H1 (cell line): ENCODE measurements around the gene FNDC1. TPM values are rescaled to one million over a fixed set of nuclear protein-coding genes. Genes with fewer than 3 reads are reported as not detected.

ENCODE experiments used
- CTCF ChIA-PET: fragments of 300-600 bp; sonication (Branson Sonifier 250); formaldehyde crosslinking; loops from one replicate; lab custom pipeline; 2021; ENCODE audit not compliant: partially characterized antibody; lab: Charles Lee
- POLR2A ChIA-PET: fragments of 300-600 bp; sonication (Branson Sonifier 250); formaldehyde crosslinking; loops from one replicate; lab custom pipeline; 2021; ENCODE audit warnings: inconsistent platforms; ENCODE audit not compliant: partially characterized antibody; lab: Charles Lee
- DNase-seq, 2 experiments: peaks; one replicate each; pipeline versions ENCODE4 v3.0.0 to v3.0.0-alpha.2; 2010 to 2022; ENCODE audit warnings: low spot score in 2 of 2, low read depth in 1 of 2, mixed read lengths in 1 of 2
- FAIRE-seq: peaks from 2 replicates; lab custom pipeline; 2011; peaks lifted over from hg19 to GRCh38; lab: Jason Lieb, UNC
- H2AFZ ChIP-seq: 2 replicates; pipeline ENCODE4 v1.8.1; 2012; ENCODE audit warnings: low read length, inconsistent platforms
- H2AK5ac ChIP-seq: 2 replicates; pipeline ENCODE4 v1.6.1; 2013; ENCODE audit warnings: low read depth, low read length
- H2BK120ac ChIP-seq: replicated peaks from 2 replicates; pipeline ENCODE3; 2013; ENCODE audit warnings: low read depth, low read length, inconsistent platforms
- H2BK12ac ChIP-seq: 2 replicates; pipeline ENCODE4 v1.6.1; 2013; ENCODE audit warnings: low read depth, low read length
- H2BK15ac ChIP-seq: 2 replicates; pipeline ENCODE4 v1.6.1; 2013; ENCODE audit warnings: low read length
- H2BK20ac ChIP-seq: 2 replicates; pipeline ENCODE4 v1.6.1; 2013; ENCODE audit warnings: low read length
- H2BK5ac ChIP-seq: 2 replicates; pipeline ENCODE4 v1.6.1; 2013; ENCODE audit warnings: low read depth, low read length
- H3K14ac ChIP-seq: 2 replicates; pipeline ENCODE4 v1.6.1; 2013; ENCODE audit warnings: inconsistent platforms; ENCODE audit not compliant: insufficient read length
- H3K18ac ChIP-seq: 2 replicates; pipeline ENCODE4 v1.6.1; 2013; ENCODE audit warnings: low read length; ENCODE audit errors: extremely low read depth
- H3K23ac ChIP-seq: 2 replicates; pipeline ENCODE4 v1.6.1; 2013; ENCODE audit warnings: inconsistent platforms; ENCODE audit not compliant: insufficient read length
- H3K23me2 ChIP-seq: 2 replicates; pipeline ENCODE4 v1.6.1; 2013; ENCODE audit warnings: low read depth, low read length
- H3K27ac ChIP-seq: 2 replicates; pipeline ENCODE4 v1.6.1; 2011; ENCODE audit warnings: low read depth, low read length, inconsistent platforms
- H3K27me3 ChIP-seq, 4 experiments: replicated peaks in 1 of 4; 1 replicate in 1 of 4; 2 replicates in 3 of 4; pipeline versions ENCODE4 v1.6.1 to v1.8.1; 2011 to 2013; ENCODE audit warnings: low read length in 3 of 4, mild to moderate bottlenecking in 3 of 4, inconsistent platforms in 2 of 4, mixed read lengths in 2 of 4, moderate library complexity in 1 of 4; ENCODE audit not compliant: control insufficient read depth in 3 of 4, insufficient read depth in 3 of 4; ENCODE audit errors: extremely low read depth in 1 of 4
- H3K36me3 ChIP-seq, 4 experiments: 2 replicates each; pipeline versions ENCODE4 v1.6.1 to v1.8.1; 2011 to 2013; ENCODE audit warnings: mild to moderate bottlenecking in 4 of 4, low read length in 3 of 4, moderate library complexity in 2 of 4, control low read depth in 1 of 4, inconsistent platforms in 1 of 4; ENCODE audit not compliant: insufficient read depth in 4 of 4, control insufficient read depth in 2 of 4
- H3K4ac ChIP-seq: replicated peaks from 2 replicates; pipeline ENCODE3; 2013; ENCODE audit warnings: low read length, low read depth, mixed read lengths, inconsistent platforms; ENCODE audit not compliant: insufficient read length
- H3K4me1 ChIP-seq, 4 experiments: replicated peaks in 1 of 4; 1 replicate in 1 of 4; 2 replicates in 3 of 4; pipeline versions ENCODE4 v1.6.1 to v1.8.1; 2011 to 2013; ENCODE audit warnings: low read length in 3 of 4, inconsistent platforms in 2 of 4, mixed read lengths in 1 of 4; ENCODE audit not compliant: insufficient read depth in 4 of 4, control insufficient read depth in 3 of 4
- H3K4me2 ChIP-seq, 2 experiments: 2 replicates each; pipeline versions ENCODE4 v1.6.1 to v1.8.1; 2011 to 2013; ENCODE audit warnings: low read depth in 2 of 2, low read length in 2 of 2, control low read depth in 1 of 2, inconsistent platforms in 1 of 2, mild to moderate bottlenecking in 1 of 2; ENCODE audit not compliant: insufficient read depth in 1 of 2
- H3K4me3 ChIP-seq, 4 experiments: fragments of 200-600, 300-600 bp in 1 of 4; sonication (generic), shearing (Covaris generic), sonication (Bioruptor Twin) in 1 of 4; 2 replicates each; pipeline versions ENCODE4 v1.5.1 to v1.8.1; 2011 to 2016; ENCODE audit warnings: low read length in 4 of 4, low read depth in 3 of 4, control low read depth in 2 of 4, inconsistent platforms in 2 of 4, mild to moderate bottlenecking in 2 of 4, mixed read lengths in 1 of 4, moderate library complexity in 1 of 4; ENCODE audit not compliant: insufficient read depth in 2 of 4; ENCODE audit errors: extremely low read depth in 1 of 4
- H3K56ac ChIP-seq: replicated peaks from 2 replicates; pipeline ENCODE3; 2013; ENCODE audit warnings: low read depth, mild to moderate bottlenecking, mixed read lengths, low read length, inconsistent platforms; ENCODE audit not compliant: insufficient read length
- H3K79me1 ChIP-seq: 2 replicates; pipeline ENCODE4 v1.6.1; 2013; ENCODE audit warnings: low read depth, low read length, control low read depth
- H3K79me2 ChIP-seq, 2 experiments: 2 replicates each; pipeline versions ENCODE4 v1.6.1 to v1.8.1; 2012 to 2013; ENCODE audit warnings: low read length in 2 of 2, mild to moderate bottlenecking in 2 of 2, inconsistent platforms in 1 of 2; ENCODE audit not compliant: insufficient read depth in 2 of 2, control insufficient read depth in 1 of 2
- H3K9ac ChIP-seq, 4 experiments: replicated peaks in 1 of 4; 1 replicate in 1 of 4; 2 replicates in 3 of 4; pipeline versions ENCODE4 v1.6.1 to v1.8.1; 2011 to 2013; ENCODE audit warnings: low read depth in 3 of 4, low read length in 3 of 4, control low read depth in 2 of 4, mild to moderate bottlenecking in 2 of 4, moderate library complexity in 2 of 4, inconsistent platforms in 1 of 4; ENCODE audit errors: extremely low read depth in 1 of 4
- H3K9me3 ChIP-seq, 2 experiments: 2 replicates each; pipeline versions ENCODE4 v1.6.1 to v1.8.1; 2012 to 2013; ENCODE audit warnings: mild to moderate bottlenecking in 2 of 2, moderate library complexity in 2 of 2, control low read depth in 1 of 2, inconsistent platforms in 1 of 2, low read depth in 1 of 2, low read length in 1 of 2, mixed read lengths in 1 of 2; ENCODE audit not compliant: insufficient read depth in 2 of 2
- H4K20me1 ChIP-seq, 2 experiments: replicated peaks in 1 of 2; 2 replicates each; pipeline versions ENCODE3 to v1.8.1; 2011 to 2013; ENCODE audit warnings: inconsistent platforms in 2 of 2, low read length in 2 of 2, mild to moderate bottlenecking in 1 of 2; ENCODE audit not compliant: insufficient read depth in 2 of 2, control insufficient read depth in 1 of 2
- H4K5ac ChIP-seq: 2 replicates; pipeline ENCODE4 v1.6.1; 2013; ENCODE audit warnings: low read length, low read depth, mixed read lengths, inconsistent platforms; ENCODE audit not compliant: insufficient read length
- H4K8ac ChIP-seq: 2 replicates; pipeline ENCODE4 v1.8.0; 2013; ENCODE audit warnings: mild to moderate bottlenecking, moderate library complexity, low read length, inconsistent platforms; ENCODE audit not compliant: insufficient read depth; ENCODE audit errors: extremely low read depth
- H4K91ac ChIP-seq: replicated peaks from 2 replicates; pipeline ENCODE3; 2013; ENCODE audit warnings: low read length, mixed read lengths, inconsistent platforms; ENCODE audit not compliant: insufficient read length
- ASH2L ChIP-seq: fragments of 200-600, 300-600 bp; sonication (generic); IDR thresholded peaks from one replicate; pipeline ENCODE4 v1.7.1; 2017; ENCODE audit warnings: low read length
- ATF2 ChIP-seq: IDR thresholded peaks from 2 replicates; pipeline ENCODE4 v1.6.1; 2012; ENCODE audit warnings: low read length, inconsistent platforms
- BACH1 ChIP-seq: IDR thresholded peaks from 2 replicates; pipeline ENCODE4 v1.6.1; 2012; ENCODE audit warnings: low read length, improper control_type of control experiment
- EZH2 ChIP-seq: fragments of 200-600 bp; sonication (generic); IDR thresholded peaks from 2 replicates; pipeline ENCODE4 v1.7.1; 2012; ENCODE audit warnings: low read depth, mild to moderate bottlenecking, moderate library complexity, low read length, inconsistent platforms; ENCODE audit not compliant: severe bottlenecking
- NANOG ChIP-seq: IDR thresholded peaks from 2 replicates; pipeline ENCODE4 v1.6.1; 2011; ENCODE audit warnings: low read length, low read depth, mild to moderate bottlenecking, inconsistent platforms; ENCODE audit not compliant: insufficient read depth, poor library complexity, severe bottlenecking
- POU5F1 ChIP-seq: IDR thresholded peaks from 2 replicates; pipeline ENCODE4 v1.6.1; 2011; ENCODE audit warnings: low read depth, mild to moderate bottlenecking, low read length, moderate library complexity
- SIN3A ChIP-seq, 2 experiments: IDR thresholded peaks in 1 of 2; conservative IDR thresholded peaks in 1 of 2; 2 replicates each; pipeline ENCODE4 v1.6.1; 2011 to 2012; ENCODE audit warnings: low read length in 2 of 2, improper control_type of control experiment in 1 of 2, low read depth in 1 of 2, mild to moderate bottlenecking in 1 of 2
- SIRT6 ChIP-seq: IDR thresholded peaks from one replicate; pipeline ENCODE4 v1.7.1; 2012; ENCODE audit warnings: low read length, inconsistent platforms
- TCF12 ChIP-seq: IDR thresholded peaks from 2 replicates; pipeline ENCODE4 v1.6.1; 2011; ENCODE audit warnings: low read depth, mild to moderate bottlenecking, low read length
- WGBS, 2 experiments: shearing (Covaris generic) in 1 of 2; methylation state at CpG; one replicate each; pipeline versions ENCODE4 v1.1.6 to v1.1.7; 2013 to 2015; ENCODE audit warnings: low lambda C conversion rate in 2 of 2, mixed read lengths in 2 of 2, inconsistent platforms in 1 of 2, low coverage in 1 of 2, missing lambda C conversion rate in 1 of 2; ENCODE audit not compliant: insufficient replicate concordance in 2 of 2, insufficient coverage in 1 of 2, insufficient read length in 1 of 2; ENCODE audit errors: extremely low coverage in 1 of 2, missing lambda C conversion rate in 1 of 2; 5-methylcytosine and 5-hydroxymethylcytosine counted together
- polyA plus RNA-seq, 7 experiments: library from polyadenylated mRNA; depleted of rRNA in 3 of 7; stranded (reverse) in 5 of 7; unstranded in 2 of 7; fragments of >200 nt in 5 of 7; fragments of 200-250 nt in 2 of 7; gene quantifications; 1 replicate in 5 of 7; 2 replicates in 1 of 7; 4 replicates in 1 of 7; pipeline versions ENCODE4 v1.2.1 to v1.2.3, GENCODE V29; 2011 to 2013; ENCODE audit warnings: missing spikeins in 2 of 7, mixed read lengths in 2 of 7
- total RNA-seq: library from RNA; stranded (reverse); fragmentation: NEBNext Ultra II Directional; extraction: Animal tissue kit (Norgen Biotek cat#: 25700); gene quantifications from 2 replicates; pipeline ENCODE4 v1.2.1, GENCODE V29; 2021

Gene FNDC1
- total and polyA plus RNA-seq, 2 of the 8 experiments (the other 6 are each of a cell fraction or from before 2014, with no cell fraction given): 0.06 to 0.30 TPM

GRCh38 chr6:159121486-159121885 lies 47.7 kb upstream of the FNDC1 start:
- Histone ChIP-seq H4K91ac (no peak overlapping the region), H4K20me1 (no peaks in the 10 kb centered on the region), H3K4ac (no peak overlapping the region), H3K9ac (no peak overlapping the region), H3K79me1 (no peaks in the 10 kb centered on the region), H2BK120ac (no peak overlapping the region), H3K27ac (no peak overlapping the region), H3K79me2 (no peaks in the 10 kb centered on the region), H3K56ac (no peak overlapping the region), H2BK12ac (no peak overlapping the region), H3K27me3 (peaks cover 0 to 2% (median 0%) of the 10 kb centered on the region in 4 experiments; a peak in 1 of 7 replicates), H2BK5ac (no peak overlapping the region), H3K4me3 (no peak overlapping the region), H3K18ac (no peak overlapping the region), H3K23me2 (no peaks in the 10 kb centered on the region), H3K4me2 (no peak overlapping the region), H2AK5ac (no peak overlapping the region), H3K14ac (no peak overlapping the region), H2BK20ac (no peak overlapping the region), H3K4me1 (no peaks in the 10 kb centered on the region), H3K9me3 (no peaks in the 10 kb centered on the region), H2AFZ (no peak overlapping the region), H4K8ac (no peak overlapping the region), H3K36me3 (no peaks in the 10 kb centered on the region), H4K5ac (no peak overlapping the region), H3K23ac (no peak overlapping the region), H2BK15ac (no peak overlapping the region)
- CTCF ChIA-PET: interaction anchor here (1.0 to 3.6 kb wide), 8 partner anchors 11 to 431 kb away, joined by 3 to 20 read pairs (median 4); no protein-coding TSS in a partner anchor
- no peak for DNase-seq
- FAIRE-seq: no peak
- POLR2A ChIA-PET: no interaction called here
- 85% methylated on average over 5 of the region's 5 CpGs; no CpG with 5 or more reads in 1 of the 2 experiments for WGBS, 2 experiments
- TF ChIP-seq ATF2 (no peak), POU5F1 (no peak), SIN3A (conservative IDR thresholded peaks at IDR 0.05 in 1 of 2, IDR thresholded peaks at IDR 0.05 in 1 of 2; ENCODE audit: low read depth in 1 of 2, low read length in 2 of 2) (no peak), SIRT6 (no peak), ASH2L (no peak), TCF12 (no peak), EZH2 (no peak), NANOG (no peak), BACH1 (no peak)
